WTC11 (cell line): ENCODE data around the gene ALK. TPM values are rescaled to one million over a fixed set of nuclear protein-coding genes. Genes with fewer than 3 reads are reported as not detected.

Source experiments
- ATAC-seq: fragments of 200-7000 bp; cut with Tn5 transposase; 2 replicates; pipeline ENCODE4 v1.10.0; 2021; ENCODE audit warnings: mild to moderate bottlenecking, moderate library complexity
- CTCF ChIA-PET: fragments of 300-600 bp; sonication (Branson Sonifier 250); formaldehyde crosslinking; loops from one replicate; lab custom pipeline; 2021; ENCODE audit warnings: antibody characterized with exemption; lab: Charles Lee
- POLR2A ChIA-PET: fragments of 350-600 bp; sonication (Branson Sonifier 250); formaldehyde crosslinking; loops from one replicate; lab custom pipeline; 2021; ENCODE audit warnings: antibody characterized with exemption; lab: Charles Lee
- DNase-seq: peaks from one replicate; pipeline ENCODE4 v3.0.0; 2021; ENCODE audit warnings: low spot score
- H3K27ac Mint-ChIP-seq: 2 replicates; pipeline ENCODE4 v1.8.0; 2021; ENCODE audit warnings: mixed read lengths
- H3K27me3 Mint-ChIP-seq: 2 replicates; pipeline ENCODE4 v1.8.0; 2021; ENCODE audit warnings: low read depth, mild to moderate bottlenecking, moderate library complexity, mixed read lengths
- H3K36me3 Mint-ChIP-seq: 2 replicates; pipeline ENCODE4 v1.8.0; 2021; ENCODE audit warnings: mixed read lengths
- H3K4me1 Mint-ChIP-seq: 2 replicates; pipeline ENCODE4 v1.8.0; 2022; ENCODE audit warnings: mixed read lengths
- H3K4me3 Mint-ChIP-seq: 2 replicates; pipeline ENCODE4 v1.8.0; 2021; ENCODE audit warnings: mild to moderate bottlenecking, moderate library complexity, mixed read lengths
- H3K9me3 Mint-ChIP-seq: 2 replicates; pipeline ENCODE4 v1.8.0; 2021; ENCODE audit warnings: mixed read lengths
- ATF3 ChIP-seq: sonication (generic); formaldehyde crosslinking; conservative IDR thresholded peaks from 2 replicates; pipeline ENCODE4 v1.8.1; 2022; ENCODE audit warnings: mild to moderate bottlenecking, missing genetic modification reagents
- ESRRA ChIP-seq: sonication (generic); formaldehyde crosslinking; IDR thresholded peaks from 2 replicates; pipeline ENCODE4 v1.8.1; 2022; ENCODE audit warnings: mild to moderate bottlenecking, missing genetic modification reagents, borderline replicate concordance
- IRF1 ChIP-seq: sonication (generic); formaldehyde crosslinking; IDR thresholded peaks from 2 replicates; pipeline ENCODE4 v1.8.0; 2023; ENCODE audit warnings: missing genetic modification reagents
- KAT7 ChIP-seq: sonication (generic); formaldehyde crosslinking; IDR thresholded peaks from 2 replicates; pipeline ENCODE4 v1.8.1; 2023; ENCODE audit warnings: missing genetic modification reagents, mild to moderate bottlenecking, borderline replicate concordance
- MAX ChIP-seq: sonication (generic); formaldehyde crosslinking; IDR thresholded peaks from 2 replicates; pipeline ENCODE4 v1.8.0; 2022; ENCODE audit warnings: mild to moderate bottlenecking, missing genetic modification reagents
- SOX15 ChIP-seq: fragments of 250-450 bp; sonication (Bioruptor Pico); IDR thresholded peaks from 2 replicates; pipeline ENCODE4 v1.9.0; 2021; ENCODE audit warnings: mild to moderate bottlenecking
- SP1 ChIP-seq: sonication (generic); formaldehyde crosslinking; conservative IDR thresholded peaks from 2 replicates; pipeline ENCODE4 v1.8.1; 2022; ENCODE audit warnings: missing genetic modification reagents
- ZNF281 ChIP-seq: sonication (generic); formaldehyde crosslinking; IDR thresholded peaks from 2 replicates; pipeline ENCODE4 v1.8.0; 2023; ENCODE audit warnings: mild to moderate bottlenecking, missing genetic modification reagents
- ZNF317 ChIP-seq: sonication (generic); formaldehyde crosslinking; IDR thresholded peaks from 2 replicates; pipeline ENCODE4 v1.8.1; 2023; ENCODE audit warnings: low read depth, mild to moderate bottlenecking, moderate library complexity, missing genetic modification reagents, borderline replicate concordance
- ZNF532 ChIP-seq: fragments of 250-450 bp; sonication (Bioruptor Pico); IDR thresholded peaks from 2 replicates; pipeline ENCODE4 v1.9.0; 2021; ENCODE audit warnings: mild to moderate bottlenecking, borderline replicate concordance
- total RNA-seq: library from RNA; stranded (reverse); gene quantifications from 3 replicates; pipeline ENCODE4 v1.2.3, GENCODE V29; 2021
- TF ChIP-seq, protein P1 (sequence below): sonication (generic); formaldehyde crosslinking; IDR thresholded peaks from 2 replicates; pipeline ENCODE4 v1.8.1; 2023; ENCODE audit warnings: mild to moderate bottlenecking, missing genetic modification reagents
- TF ChIP-seq, protein P2 (sequence below): sonication (generic); formaldehyde crosslinking; IDR thresholded peaks from 2 replicates; pipeline ENCODE4 v1.8.0; 2023; ENCODE audit warnings: missing genetic modification reagents, mild to moderate bottlenecking, borderline replicate concordance
- TF ChIP-seq, protein P3 (sequence below): fragments of 250-450 bp; sonication (Bioruptor Pico); IDR thresholded peaks from 2 replicates; pipeline ENCODE4 v1.9.0; 2021; ENCODE audit warnings: moderate library complexity, mild to moderate bottlenecking, inconsistent platforms, borderline replicate concordance
- TF ChIP-seq, protein P4 (sequence below): sonication (generic); formaldehyde crosslinking; IDR thresholded peaks from 2 replicates; pipeline ENCODE4 v1.8.0; 2022; ENCODE audit warnings: mild to moderate bottlenecking, missing genetic modification reagents

The ALK gene
- total RNA-seq, 1 experiment from 2014 or later: not detected

DNA sequence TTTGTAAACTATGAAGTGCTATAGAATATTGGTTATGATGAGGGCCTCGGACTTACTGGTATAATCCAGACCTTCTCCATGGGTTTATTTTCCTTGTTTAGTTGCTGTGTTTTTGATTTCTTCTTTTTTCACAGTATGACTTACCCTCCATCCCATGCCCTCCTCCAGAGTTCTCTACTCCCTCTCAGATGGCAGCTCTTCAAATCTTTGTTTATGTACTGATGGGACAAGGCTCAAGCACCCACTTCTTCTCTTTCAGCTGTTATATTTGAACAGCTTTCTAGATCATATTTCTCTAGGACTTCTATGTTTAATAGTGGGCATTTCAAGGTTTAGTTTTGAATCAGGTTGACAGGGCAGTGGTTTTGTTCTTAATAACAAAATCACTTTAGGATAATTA is 762.3 kb downstream of the ALK start (continued):
- TF ChIP-seq KAT7 (CRISPR knock-in tag): no peak
- TF ChIP-seq ZNF281: no peak

GRCh38 chr2:29157131-29157530 is 764.3 kb downstream of the ALK start:
- TF ChIP-seq ATF3 (CRISPR knock-in tag) (no peak), SP1 (CRISPR knock-in tag) (no peak), MAX (no peak), IRF1 (CRISPR knock-in tag) (no peak), ESRRA (CRISPR knock-in tag) (no peak), SOX15 (CRISPR knock-in tag) (no peak), ZNF317 (CRISPR knock-in tag) (no peak), ZNF532 (CRISPR knock-in tag) (no peak)
- TF ChIP-seq, protein P1, sequence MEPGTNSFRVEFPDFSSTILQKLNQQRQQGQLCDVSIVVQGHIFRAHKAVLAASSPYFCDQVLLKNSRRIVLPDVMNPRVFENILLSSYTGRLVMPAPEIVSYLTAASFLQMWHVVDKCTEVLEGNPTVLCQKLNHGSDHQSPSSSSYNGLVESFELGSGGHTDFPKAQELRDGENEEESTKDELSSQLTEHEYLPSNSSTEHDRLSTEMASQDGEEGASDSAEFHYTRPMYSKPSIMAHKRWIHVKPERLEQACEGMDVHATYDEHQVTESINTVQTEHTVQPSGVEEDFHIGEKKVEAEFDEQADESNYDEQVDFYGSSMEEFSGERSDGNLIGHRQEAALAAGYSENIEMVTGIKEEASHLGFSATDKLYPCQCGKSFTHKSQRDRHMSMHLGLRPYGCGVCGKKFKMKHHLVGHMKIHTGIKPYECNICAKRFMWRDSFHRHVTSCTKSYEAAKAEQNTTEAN (CRISPR knock-in tag): no peak
- TF ChIP-seq, protein P2, sequence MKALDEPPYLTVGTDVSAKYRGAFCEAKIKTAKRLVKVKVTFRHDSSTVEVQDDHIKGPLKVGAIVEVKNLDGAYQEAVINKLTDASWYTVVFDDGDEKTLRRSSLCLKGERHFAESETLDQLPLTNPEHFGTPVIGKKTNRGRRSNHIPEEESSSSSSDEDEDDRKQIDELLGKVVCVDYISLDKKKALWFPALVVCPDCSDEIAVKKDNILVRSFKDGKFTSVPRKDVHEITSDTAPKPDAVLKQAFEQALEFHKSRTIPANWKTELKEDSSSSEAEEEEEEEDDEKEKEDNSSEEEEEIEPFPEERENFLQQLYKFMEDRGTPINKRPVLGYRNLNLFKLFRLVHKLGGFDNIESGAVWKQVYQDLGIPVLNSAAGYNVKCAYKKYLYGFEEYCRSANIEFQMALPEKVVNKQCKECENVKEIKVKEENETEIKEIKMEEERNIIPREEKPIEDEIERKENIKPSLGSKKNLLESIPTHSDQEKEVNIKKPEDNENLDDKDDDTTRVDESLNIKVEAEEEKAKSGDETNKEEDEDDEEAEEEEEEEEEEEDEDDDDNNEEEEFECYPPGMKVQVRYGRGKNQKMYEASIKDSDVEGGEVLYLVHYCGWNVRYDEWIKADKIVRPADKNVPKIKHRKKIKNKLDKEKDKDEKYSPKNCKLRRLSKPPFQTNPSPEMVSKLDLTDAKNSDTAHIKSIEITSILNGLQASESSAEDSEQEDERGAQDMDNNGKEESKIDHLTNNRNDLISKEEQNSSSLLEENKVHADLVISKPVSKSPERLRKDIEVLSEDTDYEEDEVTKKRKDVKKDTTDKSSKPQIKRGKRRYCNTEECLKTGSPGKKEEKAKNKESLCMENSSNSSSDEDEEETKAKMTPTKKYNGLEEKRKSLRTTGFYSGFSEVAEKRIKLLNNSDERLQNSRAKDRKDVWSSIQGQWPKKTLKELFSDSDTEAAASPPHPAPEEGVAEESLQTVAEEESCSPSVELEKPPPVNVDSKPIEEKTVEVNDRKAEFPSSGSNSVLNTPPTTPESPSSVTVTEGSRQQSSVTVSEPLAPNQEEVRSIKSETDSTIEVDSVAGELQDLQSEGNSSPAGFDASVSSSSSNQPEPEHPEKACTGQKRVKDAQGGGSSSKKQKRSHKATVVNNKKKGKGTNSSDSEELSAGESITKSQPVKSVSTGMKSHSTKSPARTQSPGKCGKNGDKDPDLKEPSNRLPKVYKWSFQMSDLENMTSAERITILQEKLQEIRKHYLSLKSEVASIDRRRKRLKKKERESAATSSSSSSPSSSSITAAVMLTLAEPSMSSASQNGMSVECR (CRISPR knock-in tag): no peak
- TF ChIP-seq, protein P3, sequence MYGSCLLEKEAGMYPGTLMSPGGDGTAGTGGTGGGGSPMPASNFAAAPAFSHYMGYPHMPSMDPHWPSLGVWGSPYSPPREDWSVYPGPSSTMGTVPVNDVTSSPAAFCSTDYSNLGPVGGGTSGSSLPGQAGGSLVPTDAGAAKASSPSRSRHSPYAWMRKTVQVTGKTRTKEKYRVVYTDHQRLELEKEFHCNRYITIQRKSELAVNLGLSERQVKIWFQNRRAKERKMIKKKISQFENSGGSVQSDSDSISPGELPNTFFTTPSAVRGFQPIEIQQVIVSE: no peak
- TF ChIP-seq, protein P4, sequence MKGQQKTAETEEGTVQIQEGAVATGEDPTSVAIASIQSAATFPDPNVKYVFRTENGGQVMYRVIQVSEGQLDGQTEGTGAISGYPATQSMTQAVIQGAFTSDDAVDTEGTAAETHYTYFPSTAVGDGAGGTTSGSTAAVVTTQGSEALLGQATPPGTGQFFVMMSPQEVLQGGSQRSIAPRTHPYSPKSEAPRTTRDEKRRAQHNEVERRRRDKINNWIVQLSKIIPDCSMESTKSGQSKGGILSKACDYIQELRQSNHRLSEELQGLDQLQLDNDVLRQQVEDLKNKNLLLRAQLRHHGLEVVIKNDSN: no peak
- DNase-seq: no peak
- CTCF ChIA-PET: no interaction called here
- peaks cover 10% of the 10 kb centered on the region for H3K4me1 Mint-ChIP-seq
- H3K27me3 Mint-ChIP-seq: no peaks in the 10 kb centered on the region
- no peak for ATAC-seq
- POLR2A ChIA-PET: no interaction called here
- H3K27ac Mint-ChIP-seq: no peak overlapping the region
- H3K9me3 Mint-ChIP-seq: no peaks in the 10 kb centered on the region
- H3K4me3 Mint-ChIP-seq: no peak overlapping the region
- H3K36me3 Mint-ChIP-seq: no peaks in the 10 kb centered on the region
